ENCODE data around the gene HES5. TPM values are rescaled to one million over a fixed set of nuclear protein-coding genes. Genes with fewer than 3 reads are reported as not detected.

Gene HES5
- total RNA-seq, 4 donors from 2014 or later: 0.34 to 2.8 (median 1.8) TPM; not detected in 1

- intact Hi-C loops (cut with DNase I; ENCODE audit: low total_unique reads): no loop called here
- Histone ChIP-seq H3K27me3 (no peaks in the 10 kb centered on the region), H3K9me3 (no peaks in the 10 kb centered on the region), H3K4me3 (no peak overlapping the region), H3K4me1 (no peaks in the 10 kb centered on the region), H3K27ac (no peak overlapping the region), H3K36me3 (no peaks in the 10 kb centered on the region)
- no peak for TF ChIP-seq CTCF (IDR thresholded peaks at IDR 0.05)
- no peak for TF ChIP-seq POLR2A (IDR thresholded peaks at IDR 0.05)
- DNase-seq: no peak
Observed at GRCh38 chr1:2479186-2479585, 50.9 kb downstream of the HES5 start.

Other genes with a start within 250 kb of the HES5 start
- gene MORN1, start 138.7 kb downstream of the HES5 start, total RNA-seq: 10 to 100 TPM in 2 of 4 donors, 1 to 10 TPM in 1, under 1 TPM in 1; 0.59 to 20.0 (median 9.5) TPM
- gene RER1, start 138.4 kb downstream of the HES5 start, total RNA-seq: 100 to 1,000 TPM in 1 of 4 donors, 10 to 100 TPM in 3; 34.1 to 105 (median 57.3) TPM
- 10 to 100 TPM in 3 of 4 donors, under 1 TPM in 1; 0.77 to 23.6 (median 13.2) TPM for gene PEX10, start 117.7 kb downstream of the HES5 start, total RNA-seq
- 1 to 10 TPM in 1 of 4 donors, under 1 TPM in 1, not detected in 2; 0.21 to 3.0 TPM for gene PLCH2, start 54.0 kb downstream of the HES5 start, total RNA-seq
- 10 to 100 TPM; 29.2 to 43.9 (median 33.6) TPM for gene PANK4, start 3.7 kb downstream of the HES5 start, total RNA-seq
- 100 to 1,000 TPM in 1 of 4 donors, 10 to 100 TPM in 3; 17.5 to 102 (median 47.7) TPM for gene TNFRSF14, start 26.1 kb upstream of the HES5 start, total RNA-seq
- gene PRXL2B, start 56.5 kb upstream of the HES5 start, total RNA-seq: 10 to 100 TPM in 2 of 4 donors, 1 to 10 TPM in 1, under 1 TPM in 1; 0.51 to 20.5 (median 13.2) TPM
- 1 to 10 TPM in 2 of 4 donors, not detected in 2; 2.6 to 4.8 TPM for gene MMEL1, start 102.8 kb upstream of the HES5 start, total RNA-seq

Data from uterus (tissue), 4 donors.